Hematopoietic multipotent progenitor cell treated with erythropoietin and hydrocortisone succinate and interleukin-3 and kit ligand, for 15 days (in vitro differentiated cells): ENCODE data around the gene AADACL4.
A peak's percentile ranks its signal among the peaks of the same experiment; 100 is the strongest.

Source experiments
- DNase-seq: peaks from one replicate; pipeline ENCODE4 v3.0.0-alpha.2; 2015; ENCODE audit warnings: low spot score

AADACL4 gene

DNA sequence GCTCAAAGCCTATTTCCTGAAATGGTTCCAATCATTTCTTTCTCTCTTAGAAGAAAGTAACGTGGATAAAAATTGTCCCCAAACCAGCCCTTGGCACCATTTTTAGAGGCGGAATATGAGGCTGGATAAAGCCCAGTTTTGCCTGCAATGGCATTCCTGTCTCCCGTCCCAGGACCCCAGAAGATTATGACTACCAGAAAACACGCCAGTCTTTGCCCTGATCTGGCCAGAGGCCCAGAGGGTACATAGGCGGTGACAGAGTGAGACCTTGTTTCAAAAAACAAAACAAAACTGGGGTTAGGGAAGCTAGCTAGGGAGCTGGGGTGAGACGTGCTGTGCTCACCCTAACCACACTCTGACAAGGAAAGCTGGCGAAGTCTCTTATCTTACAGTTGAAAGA lies at the start of gene AADACL4:
AADACL4 (plus strand) TSS at position 301 of the 400 bp plus-strand sequence. CDS start 462 bp downstream, outside the sequence.
- no peak for DNase-seq

DNA sequence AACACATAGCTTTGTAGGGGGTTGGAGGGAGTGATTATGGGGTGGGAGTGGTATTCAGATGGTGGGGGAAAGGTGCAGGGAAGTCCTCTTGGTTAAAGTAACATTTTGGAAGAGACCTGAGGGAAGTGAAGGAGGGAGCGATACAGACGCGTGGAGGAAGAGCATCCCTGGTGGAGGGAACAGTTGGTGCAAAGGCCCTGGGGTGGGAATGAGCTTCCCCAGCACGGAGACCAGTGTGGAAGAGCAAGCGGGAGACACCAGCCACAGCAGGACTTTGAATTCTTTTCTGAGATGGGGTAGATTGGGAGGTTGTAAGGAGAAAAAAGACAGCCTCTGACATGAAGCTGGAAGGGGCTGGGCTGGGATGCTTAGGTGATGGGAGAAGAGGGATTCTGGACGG lies 49.4 kb upstream of the AADACL4 start:
- DNase-seq, result no peak

DNA sequence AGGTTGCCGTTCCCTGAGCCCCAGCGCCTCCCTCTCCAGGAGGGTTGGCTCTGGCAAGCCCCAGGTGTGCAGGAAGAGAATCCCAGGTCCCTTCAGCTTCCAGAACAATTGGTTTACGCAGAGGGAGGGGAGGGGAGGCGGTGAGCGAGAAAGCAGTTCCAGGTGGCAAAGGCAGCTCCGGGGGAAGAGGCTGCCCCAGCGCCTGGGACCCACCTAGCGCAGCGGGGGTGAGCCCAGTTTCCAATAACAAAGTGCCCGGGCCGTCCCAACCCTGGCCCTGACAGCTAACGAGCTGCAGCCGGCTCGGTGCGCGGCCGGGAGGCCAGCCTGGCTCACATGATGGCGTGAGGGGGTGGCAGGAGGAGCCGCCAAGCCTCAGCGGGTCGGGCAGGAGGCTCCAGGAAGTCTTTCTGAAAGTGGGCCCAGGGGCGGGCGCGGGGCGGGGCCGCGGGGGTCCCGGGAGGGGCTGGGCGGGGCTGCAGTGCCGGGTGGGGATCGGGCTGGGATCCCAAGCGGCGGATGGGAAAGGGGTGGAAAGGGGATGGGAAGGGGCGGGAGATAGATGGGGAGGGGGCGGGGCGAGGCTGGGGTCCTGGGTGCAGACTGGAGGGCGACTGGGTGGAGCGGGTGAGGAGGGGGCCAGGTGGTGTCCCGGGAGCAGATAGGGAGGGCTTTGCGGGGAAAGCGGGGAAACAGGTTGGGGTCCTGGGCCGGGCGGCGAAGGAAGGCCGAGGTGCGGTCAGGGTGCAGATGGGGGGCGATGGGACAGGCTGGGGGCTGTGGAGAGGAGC lies 48.7 kb upstream of the AADACL4 start:
- no peak for DNase-seq

DNA sequence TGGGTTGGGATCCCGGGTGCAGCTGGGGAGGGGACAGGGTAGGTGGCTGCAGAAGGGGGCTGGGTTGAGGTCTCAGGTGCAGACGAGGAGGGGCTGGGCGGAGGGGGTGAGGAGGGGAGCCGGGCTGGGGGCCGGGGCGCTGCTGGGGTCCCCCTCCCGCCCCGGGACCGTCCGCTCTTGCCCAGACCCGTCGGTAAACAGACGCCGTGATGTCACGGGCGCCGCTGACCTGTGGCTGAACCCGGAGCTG lies 48.2 kb upstream of the AADACL4 start:
- no peak for DNase-seq

DNA sequence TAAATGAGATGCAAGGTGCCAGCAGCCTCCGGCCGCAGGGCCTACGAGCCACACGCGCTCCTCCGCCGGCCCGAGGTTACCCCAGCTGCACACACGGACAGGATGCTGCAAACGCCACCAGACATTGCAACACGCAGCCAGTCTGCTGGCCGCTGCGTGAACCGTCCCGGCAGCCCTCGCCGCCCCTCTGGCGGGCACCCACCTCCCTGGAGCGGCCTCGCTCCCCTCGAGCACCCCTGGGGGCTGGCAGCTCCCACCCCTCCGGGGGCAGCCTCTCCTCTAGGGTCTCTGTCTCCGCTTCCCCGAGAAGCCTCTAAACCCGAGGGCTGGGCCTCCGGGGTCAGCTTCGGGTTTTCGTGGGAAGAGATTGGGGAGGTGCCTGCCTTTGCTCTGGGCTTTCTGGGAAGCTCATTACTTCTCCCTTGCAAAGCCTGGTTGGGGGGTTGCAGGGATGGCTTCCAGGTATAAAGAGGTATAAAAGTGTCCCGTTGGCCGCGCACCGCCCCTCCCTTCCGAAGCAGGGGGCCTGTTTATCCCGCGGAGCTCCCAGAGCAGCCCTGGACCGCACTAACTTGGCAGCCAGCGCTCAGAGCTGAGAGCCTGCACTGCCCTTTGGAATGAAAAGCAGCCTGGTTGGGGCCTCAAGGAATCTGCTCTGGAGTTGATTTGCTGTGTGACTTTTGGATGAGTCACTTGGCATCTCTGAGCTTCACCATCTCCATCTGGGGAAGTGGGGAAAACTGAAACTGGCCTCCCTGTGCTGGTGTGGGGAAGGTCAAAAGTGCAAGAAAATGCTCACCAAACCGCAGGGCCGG lies 47.7 kb upstream of the AADACL4 start:
- no peak for DNase-seq

DNA sequence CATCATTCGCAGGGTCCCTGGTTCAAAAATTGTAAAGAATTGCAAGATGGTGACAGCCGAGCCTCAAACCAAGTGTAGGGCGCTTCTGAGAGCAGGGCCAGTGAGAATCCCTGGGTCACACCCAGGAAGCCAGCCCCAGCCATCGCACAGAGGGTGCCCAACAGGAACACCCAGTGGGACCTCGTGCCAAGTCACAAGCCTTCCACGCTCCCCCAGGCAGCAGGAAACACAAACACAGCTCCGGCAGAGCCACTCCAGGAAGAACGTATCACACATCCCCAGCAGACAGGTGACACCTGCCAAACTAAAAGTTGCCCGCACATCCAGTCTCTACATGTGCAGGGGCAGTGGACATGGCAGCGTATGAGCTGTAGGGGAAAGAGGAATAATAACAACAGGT lies 46.1 kb upstream of the AADACL4 start:
- no peak for DNase-seq

DNA sequence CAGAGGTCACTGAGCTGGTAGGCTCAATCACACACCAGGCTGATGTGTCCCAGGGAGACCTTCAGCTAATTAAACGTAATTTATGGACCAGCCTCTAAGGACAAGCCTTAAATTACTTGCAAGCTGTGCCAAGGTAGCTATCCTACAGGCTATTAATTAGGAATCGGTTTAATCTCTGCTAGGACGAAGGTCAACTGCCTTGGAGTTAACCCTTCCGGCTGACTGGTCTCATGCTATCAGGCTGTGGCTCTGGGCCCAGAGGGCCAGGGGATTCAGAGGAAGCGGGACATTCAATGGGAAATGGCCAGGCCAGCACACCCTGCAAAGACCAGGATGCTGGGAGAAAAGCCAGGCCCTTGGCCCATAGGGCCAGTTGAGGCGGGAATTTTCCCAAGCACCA lies 44.9 kb upstream of the AADACL4 start:
- no peak for DNase-seq

DNA sequence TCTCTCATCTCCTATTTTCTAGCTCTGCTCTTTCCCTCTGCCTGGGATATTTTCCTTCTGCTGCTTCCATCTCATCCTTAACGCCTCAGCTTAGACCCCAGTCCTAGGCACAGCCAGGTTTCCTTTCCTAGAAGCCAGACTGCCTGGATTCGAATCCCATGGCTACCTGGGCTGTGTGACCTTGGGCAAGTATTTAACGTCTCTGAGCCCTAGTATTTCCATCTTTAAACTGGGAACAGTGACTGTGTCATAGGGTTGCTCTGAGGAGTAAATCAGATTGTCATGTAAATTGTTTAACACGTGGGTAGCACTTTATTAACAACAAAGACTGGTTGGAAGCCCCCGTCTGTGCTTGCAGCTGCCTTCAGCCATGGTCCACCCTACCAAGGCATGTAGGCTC lies 44.2 kb upstream of the AADACL4 start:
- no peak for DNase-seq

DNA sequence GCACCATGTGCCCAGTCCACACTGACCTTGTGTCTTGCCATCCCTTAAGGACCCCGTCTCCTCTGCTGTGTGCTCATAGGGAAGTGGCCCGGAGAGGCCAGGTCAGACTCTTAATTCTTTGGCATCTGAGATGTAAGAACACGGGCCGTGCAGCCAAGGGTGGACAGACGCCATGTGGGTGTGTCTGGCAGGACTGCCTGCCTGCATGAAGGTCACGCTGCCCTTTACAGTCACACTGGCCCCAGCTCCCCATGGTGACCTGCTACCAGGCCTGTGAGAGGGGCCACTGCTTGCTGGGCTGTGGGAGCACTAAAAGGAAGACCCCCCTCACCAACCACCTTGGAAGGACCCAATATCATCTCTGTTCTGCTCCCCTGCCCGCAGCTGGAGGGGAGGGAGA lies 43.5 kb upstream of the AADACL4 start:
- no peak for DNase-seq

DNA sequence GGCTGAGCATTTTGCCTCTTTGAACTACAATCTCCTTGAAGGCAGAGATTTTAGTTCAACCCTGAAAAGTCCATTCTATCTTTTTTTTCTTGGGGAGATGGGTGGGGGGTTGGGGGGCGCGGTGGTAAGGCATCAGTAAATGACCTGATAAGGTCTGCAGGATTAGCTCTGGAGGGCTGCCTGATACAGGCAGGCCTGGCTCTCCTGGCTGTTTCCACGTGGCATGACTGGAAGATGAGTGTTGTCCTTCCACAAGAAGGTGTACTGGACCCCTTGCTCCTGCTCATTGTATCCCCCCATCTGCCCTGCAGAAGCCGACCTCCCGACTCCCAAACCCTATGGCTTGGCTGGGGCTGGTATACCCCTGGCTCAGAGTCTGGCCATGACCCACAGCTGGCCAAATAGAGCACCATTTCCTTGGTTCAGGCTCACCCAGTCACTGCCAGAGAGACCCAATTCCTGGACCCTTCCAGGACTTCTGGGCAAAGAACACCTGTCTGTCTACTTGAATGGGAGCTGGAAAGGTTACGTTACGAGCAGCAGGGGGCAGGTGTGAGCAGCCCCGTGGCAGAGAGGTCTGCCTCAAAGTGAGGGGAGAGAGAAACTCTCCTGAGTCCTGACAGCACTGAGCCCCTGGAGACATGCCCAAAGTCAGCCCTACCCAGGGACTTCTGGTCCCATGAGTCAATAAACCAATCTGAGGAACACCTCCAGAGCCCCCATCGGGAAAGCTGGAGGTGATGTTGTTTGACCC lies 42.8 kb upstream of the AADACL4 start:
- peak; percentile 31 for DNase-seq

DNA sequence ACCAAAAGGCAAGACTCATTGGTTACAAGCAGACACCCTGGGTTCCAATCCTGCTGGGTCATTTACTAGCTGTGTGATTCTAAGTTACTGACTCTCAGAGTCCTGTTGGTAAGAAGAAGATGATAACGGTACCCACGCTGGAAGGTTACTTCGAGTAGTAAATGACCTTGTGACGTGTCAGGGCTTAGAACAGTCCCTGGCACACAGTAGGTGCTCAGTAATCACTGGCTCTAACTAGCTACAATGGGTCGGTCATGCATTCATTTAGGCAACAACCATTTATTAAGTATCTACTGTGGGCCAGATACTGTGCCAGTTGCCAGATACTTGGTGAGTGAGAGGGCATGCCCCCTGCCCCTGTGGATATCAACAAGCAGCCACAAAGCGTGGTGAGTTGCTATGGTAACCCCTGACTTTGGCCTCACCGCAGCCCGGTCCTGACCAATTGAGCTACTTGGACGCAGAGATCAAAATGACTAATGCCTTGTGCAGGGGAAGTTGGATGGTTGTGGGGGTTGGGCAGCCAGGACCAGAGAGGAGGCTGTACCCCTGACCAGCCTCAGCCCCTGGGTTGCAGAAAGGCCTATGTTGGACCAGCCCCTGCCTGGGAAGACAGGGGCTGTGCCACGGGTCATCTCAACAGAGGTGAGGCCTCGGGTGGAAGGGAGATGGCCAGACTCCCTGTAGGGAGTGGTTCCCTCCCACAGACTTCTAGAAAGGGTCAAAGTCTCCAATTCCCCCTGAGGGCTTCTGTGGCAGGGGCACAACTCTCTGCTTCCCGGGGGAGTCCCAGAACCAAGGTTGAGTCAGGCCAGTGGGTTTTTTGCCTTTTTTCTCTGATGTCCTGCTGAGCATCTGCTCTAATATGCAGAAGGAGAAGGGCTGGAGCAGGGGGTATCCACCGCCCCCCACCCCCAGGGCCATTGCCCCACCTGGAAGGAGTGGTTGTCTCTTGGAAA lies 41.9 kb upstream of the AADACL4 start:
- no peak for DNase-seq

DNA sequence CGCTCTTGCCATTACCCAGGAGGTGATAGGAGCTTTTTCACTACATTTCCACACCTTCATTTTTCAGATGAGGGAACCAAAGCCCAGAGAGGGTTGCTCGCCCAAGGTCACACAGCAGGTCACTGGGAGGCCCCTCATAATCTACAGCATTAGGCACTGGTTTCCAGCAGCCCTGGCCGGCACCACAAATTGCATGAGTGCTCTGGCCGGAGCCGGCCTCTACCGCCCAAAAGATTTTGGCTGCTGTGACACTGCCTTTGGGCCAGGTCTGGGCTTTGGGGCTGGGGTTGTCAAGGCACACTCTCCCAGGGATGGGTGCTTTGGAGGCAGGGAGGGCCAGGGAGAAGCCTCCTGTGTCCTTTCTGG lies 41.2 kb upstream of the AADACL4 start:
- no peak for DNase-seq

DNA sequence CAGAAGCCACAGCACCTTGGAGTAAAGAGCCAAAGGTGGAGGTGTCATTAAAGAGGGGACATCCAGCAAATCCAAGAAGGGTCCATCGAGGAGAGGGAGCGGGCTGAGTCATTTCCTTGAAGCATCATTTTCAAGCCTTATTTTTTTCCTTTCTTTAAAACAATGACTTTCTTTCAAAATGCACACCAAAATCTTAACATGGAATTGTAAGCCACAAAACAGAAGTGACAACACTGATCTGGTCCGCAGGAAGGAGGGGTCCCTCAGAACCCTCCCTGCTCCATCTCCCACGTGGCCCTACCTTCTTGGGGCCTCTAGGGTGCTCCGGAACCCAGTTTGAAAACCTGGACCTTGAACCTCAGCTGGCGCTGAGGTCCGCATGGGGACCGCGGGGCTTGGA lies 40.7 kb upstream of the AADACL4 start:
- DNase-seq, result no peak

DNA sequence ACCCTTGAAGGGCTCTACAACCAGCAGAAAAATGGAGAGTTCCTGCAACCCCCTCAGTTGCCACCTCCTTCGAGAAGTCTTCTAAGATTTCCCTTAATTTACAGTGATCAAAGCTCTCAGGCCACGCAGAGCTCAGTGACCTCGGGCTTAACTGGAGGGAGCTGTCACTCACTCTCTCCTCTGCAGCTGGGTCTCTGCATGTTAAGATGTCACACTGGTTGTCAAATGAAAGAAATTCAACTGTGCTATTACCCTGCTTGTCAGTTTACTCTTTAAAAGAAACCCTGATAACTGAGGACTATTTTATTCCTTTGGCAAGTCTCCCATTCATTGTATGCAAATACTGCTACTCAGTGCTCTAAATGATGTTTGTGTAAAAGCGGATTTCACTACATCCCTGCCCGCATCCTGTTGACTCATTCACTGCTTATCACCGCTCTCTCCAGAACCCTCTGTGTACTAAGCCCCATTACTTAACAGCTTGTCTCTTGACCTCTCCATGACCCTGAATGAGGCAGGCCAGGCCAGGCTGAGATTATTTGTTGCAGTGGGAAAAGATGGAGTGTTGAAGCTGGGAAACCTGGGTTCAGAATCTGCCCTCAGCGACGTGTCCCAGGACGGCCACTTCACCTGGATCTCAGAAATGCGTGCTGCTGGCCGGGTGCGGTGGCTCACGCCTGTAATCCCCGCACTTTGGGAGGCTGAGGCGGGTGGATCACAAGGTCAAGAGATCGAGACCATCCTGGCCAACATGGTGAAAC lies 39.6 kb upstream of the AADACL4 start:
- DNase-seq, result no peak

DNA sequence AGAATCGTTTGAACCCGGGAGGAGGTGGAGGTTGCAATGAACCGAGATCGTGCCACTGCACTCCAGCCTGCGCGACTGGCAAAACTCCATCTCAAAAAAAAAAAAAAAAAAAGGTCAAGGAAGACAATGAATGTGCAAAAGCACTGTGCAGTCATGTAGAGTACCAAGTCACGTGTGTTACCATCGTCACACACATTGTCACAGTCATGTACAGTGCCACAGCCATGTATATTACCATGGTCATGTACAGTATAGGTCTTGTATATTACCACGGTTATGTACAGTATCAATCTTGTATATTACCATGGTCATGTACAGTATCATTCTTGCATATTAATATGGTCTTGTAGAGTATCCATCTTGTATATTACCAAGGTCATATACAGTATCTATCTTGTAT lies 38.9 kb upstream of the AADACL4 start:
- DNase-seq, result no peak

DNA sequence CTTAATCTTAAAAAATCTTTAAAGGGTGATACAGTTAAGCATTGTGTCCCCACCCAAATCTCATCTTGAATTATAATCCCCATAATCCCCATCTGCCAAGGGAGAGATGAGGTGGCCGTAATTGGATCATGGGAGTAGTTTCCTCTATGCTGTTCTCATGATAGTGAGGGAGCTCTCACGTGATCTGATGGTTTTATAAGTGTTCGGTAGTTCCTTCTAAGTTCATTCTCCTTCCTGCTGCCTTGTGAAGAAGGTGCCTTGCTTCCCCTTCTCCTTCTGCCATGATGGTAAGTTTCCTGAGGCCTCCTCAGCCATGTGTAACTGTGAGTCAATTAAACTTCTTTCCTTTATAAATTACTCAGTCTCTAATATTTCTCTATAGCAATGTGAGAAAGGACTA lies 36.6 kb upstream of the AADACL4 start:
- DNase-seq, result no peak

DNA sequence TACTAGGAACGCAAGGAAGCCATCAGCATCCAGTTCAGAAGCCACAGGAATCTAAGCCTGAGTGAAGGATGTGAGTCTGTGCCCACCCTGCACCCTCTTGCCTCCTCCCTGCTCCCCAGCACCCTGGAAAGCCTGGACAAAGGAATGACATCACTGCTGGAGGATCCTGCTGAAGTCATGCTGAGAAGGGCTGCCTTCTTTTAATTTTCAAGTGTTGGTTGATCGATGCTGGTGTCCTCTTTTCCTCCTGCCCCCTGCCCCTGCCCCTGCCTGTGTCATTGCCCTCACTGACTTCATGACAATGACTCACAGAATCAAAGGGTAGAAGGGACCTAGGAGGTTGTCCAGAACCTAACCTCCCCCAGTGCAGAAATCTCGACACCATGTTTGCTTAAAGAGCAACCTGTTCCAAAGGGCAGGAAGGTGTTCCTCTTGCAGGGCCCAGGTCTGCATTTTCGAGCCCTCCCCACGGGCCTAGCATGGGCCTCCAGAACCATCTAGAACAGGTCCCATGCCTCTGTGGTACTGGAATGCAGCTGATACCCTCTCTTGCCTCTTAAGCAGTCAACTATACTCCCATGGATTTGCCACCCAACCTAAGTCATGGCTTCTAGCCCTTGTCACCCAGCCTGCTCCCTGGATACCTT lies 35.5 kb upstream of the AADACL4 start:
- DNase-seq, result no peak

DNA sequence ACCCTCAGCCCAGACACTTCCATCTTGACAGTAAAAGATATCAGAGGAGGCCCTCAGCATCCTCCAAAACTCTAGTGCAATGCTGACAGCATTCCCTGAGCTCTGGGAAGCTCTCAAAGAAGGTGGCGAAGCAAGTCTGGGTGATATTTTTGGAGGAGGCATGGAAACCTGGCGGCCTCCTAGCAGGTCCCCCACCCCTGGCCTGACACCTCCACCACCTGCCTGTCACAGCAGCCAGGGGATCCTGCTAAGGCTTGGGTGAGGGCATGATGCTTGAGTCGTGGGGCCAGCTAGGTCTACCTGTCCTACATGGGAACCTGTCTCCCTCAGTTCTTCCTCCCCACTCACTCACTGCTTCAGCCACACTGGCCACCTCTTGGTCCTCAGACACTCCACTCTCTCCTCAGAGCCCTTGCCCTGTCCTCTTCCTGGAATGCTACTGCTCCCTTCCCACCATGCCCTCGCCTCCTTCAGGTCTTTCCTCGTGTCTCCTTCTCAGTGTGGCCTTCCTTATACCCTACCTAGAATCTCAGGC lies 34.3 kb upstream of the AADACL4 start:
- no peak for DNase-seq

DNA sequence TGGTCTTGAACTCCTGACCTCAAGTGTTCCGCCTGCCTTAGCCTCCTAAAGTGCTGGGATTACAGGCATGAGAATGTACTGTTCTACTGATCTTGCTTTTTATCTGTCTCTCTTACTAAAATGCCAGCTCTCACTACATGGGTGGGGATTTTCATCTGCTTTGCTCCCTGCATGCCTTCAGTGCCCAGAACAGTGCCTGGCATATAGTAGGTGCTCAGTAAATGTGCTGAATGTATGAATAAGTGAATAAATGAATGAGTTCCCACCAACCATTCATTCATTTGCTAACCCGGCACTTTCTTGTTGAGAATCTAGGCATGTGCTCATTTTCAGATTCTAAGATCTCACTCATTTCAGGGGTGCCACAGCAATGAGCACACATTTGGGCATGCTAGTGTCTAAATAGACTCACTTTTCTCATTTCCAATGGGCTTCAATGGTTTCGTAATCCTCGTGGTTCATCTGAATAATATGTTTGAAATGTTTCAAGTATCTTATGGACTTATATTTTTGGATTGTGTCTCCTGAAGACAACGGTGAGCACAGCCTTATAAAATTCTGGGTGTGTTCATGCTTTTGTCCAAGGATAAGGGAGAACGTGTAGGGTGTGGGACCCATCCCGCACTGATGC lies 33.5 kb upstream of the AADACL4 start:
- DNase-seq, result no peak

DNA sequence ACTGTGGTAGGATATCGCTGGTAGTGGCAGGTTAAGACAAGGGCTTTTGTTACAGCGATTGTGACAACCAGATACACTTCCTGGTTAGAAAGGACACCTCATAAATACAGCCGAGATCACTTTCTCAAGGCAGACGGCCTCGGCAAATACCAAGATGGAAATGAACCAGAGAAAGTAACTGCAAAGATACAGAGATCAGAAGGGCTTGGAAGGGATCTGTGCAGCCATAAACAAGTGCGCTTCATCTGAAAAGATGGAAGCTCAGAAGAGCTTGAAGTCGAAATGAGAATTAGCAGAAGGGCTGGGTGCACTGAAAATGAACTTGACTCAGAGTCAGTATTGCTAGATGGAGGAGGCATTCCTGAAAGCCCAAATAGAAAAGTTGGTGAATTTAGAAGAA lies 32.9 kb upstream of the AADACL4 start:
- no peak for DNase-seq
